Fibroblast of peridontal ligament (primary cell): Measurements from ENCODE around the gene TICRR.
A peak's percentile ranks its signal among the peaks of the same experiment; 100 is the strongest.

ENCODE experiments used
- DNase-seq: peaks from one replicate; pipeline ENCODE4 v3.0.0-alpha.2; 2010; ENCODE audit errors: extremely low read depth

Gene TICRR

DNA sequence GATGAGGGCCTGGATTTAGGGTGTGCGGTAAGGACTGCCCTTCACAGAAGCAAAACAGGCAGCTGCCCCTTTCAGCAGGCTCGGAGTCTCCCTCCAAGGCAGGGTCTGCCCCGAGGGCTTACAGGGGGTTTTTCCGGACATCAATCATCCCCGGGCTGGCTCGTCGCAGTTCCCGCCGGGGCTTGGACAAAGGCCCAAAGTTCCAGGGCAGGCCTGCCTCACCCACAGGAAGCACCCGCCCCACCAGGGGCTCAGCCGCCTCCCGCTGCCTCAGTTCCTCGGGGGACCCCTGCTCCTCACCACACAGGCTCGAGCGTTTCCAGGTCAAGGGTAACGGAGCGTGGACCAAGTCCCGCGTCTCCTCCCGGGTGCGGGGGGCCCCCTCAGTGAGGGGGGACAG is 53.0 kb downstream of the TICRR start:
- DNase-seq = no peak

DNA sequence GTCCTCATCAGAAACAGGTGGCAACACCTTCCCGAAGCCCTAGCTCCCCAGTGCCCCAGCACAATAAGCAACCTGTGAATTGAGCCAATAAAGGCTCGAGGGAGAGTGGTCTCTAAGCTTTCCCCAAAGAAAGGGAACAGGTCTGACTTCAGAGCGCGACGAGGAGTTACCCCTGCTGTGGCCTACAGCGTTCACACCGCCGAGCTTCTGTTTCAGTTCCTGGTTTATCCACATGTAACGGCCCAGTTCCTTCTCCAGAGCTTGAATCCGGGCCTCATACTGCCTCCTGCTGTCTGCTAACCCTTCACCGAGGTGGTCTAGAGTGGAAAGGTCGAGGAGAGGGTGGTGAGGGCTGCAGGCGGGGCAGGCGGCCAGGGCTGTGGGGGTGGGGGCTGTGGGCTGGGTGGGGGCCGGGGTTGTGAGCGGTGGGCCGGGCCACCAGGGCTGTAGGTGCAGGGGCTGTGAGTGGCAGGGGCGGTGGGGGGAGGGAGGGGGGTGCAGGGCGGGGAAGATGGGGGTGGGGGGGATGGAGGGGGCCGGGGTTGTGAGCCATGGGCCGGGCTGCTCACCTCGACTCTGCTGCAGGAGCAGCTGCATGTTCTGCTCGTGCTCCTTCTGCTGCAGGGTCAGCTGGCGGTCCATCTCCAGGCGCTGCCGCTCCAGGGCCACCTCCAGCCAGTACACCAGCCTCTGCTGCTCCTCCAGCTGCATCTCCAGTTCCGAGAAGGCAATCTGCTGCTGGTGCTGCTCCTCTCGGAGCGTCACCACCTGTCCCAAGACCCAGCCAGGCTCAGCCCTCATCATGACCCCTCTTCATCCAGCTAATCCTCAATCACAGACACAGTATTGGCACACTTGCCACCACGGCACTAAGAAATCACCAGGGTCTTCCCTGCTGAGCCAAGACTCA is 53.8 kb downstream of the TICRR start:
- DNase-seq = no peak

GRCh38 chr15:89629829-89630228 is 54.6 kb downstream of the TICRR start:
- DNase-seq = no peak

GRCh38 chr15:89630260-89630659 is 55.0 kb downstream of the TICRR start:
- no peak for DNase-seq

DNA sequence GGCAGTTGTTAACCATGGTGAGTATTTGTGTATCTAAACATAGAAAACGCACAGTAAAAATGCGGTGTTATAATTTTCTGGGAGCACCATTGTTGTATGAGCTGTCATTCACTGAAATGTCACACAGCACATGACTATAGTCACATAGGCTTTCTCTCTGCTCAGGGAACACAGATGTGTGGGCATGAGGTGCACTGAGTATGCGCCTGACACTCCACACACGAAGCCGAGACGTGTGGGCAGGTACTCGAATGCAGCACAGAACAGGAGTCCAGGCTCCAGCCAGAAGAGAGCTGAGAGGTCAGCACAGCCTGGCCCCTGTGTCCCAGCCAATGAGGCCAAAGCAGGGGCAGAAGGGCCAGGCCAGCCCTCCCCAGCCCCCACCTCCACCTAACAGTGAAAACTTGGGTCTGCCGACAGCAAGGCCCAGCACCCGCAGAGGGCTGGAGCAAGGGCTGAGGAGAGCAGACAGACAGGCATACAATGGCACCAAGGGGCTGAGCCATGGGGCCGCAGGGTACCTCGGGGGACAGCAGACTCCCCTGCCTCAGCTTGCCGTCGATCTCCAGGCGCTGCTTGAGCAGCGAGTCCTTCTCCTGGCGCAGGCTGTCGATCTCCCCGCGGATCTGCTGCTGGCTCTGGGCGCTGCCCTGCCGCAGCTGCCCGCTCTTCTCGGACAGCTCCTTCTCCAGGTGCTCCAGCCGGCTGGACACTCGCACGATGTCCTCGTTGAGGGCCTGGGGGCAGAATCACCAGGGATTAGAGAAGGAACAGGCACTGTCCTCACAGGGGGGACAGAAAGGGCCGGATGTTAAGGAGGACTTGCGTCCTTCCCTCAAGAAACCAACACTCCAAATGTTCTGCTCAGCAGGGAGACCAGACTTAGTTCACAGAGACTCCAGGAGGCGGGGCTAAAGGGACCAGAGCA is 56.0 kb downstream of the TICRR start:
- DNase-seq = no peak

DNA sequence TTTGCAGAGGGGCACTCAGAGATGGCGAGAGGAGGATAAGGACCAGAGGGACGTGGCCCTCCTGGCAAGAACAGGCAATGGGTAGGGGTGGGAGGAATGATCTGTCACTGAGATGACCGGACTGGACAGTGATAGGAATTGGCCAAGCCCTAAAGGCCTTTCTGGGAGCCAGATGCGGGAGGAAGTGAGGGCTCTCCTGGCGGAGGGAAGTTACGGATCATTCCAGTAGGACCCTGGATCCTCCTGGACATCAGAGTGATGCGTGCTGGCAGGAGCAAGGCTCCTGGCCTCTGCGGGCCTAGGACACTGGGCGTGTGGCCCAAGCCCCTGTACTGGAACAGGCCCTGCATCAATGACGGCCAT is 56.6 kb downstream of the TICRR start:
- DNase-seq = no peak

- no peak for DNase-seq
Observed at GRCh38 chr15:89632563-89633430, 57.5 kb downstream of the TICRR start.

- DNase-seq = no peak
Observed at GRCh38 chr15:89633585-89633984, 58.3 kb downstream of the TICRR start.

- DNase-seq = no peak
Observed at GRCh38 chr15:89640245-89640644, 65.0 kb downstream of the TICRR start.

GRCh38 chr15:89641053-89641452 is 65.8 kb downstream of the TICRR start:
- no peak for DNase-seq

DNA sequence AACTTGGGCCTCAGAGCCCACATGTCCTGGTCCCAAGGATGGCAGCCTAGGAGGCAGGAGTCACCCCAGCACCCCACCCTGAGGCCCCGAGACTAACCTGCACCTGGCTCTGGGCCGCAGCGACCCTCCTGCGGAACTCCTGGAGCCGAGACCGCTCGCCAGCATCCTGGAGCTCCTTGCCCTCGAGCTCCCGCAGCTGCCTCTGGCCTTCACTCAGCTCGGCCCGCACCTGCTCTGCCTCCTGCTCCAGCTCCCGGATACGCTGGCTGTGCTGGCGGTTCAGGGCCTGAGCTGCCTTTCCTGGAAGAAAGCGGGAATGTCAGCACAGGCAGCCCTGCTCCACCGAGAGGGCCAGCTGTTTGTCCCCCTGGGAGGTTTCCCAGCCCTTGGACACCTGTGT is 66.8 kb downstream of the TICRR start:
- DNase-seq = no peak

DNA sequence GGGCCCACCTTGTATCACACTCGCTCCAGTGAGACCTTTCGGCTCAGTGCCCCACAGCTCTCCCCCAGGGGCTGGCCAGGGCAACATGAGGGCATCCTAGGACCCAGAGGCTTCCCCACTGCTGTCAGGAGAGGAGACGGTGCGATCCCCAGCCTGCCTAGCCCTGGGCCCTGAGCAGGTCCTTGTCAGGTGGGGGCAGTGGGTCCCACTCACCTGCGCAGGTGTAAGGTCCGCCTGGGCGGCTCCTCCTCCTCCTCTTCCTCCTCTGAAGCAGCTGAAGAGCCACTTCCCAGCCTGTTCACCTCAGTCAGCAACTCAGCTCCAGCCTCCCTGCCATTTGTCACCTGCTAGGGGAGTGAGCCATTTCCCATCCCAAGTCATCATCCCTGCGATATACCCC is 70.4 kb downstream of the TICRR start:
- DNase-seq = no peak

GRCh38 chr15:89646416-89647141 is 71.3 kb downstream of the TICRR start:
- DNase-seq = no peak

DNA sequence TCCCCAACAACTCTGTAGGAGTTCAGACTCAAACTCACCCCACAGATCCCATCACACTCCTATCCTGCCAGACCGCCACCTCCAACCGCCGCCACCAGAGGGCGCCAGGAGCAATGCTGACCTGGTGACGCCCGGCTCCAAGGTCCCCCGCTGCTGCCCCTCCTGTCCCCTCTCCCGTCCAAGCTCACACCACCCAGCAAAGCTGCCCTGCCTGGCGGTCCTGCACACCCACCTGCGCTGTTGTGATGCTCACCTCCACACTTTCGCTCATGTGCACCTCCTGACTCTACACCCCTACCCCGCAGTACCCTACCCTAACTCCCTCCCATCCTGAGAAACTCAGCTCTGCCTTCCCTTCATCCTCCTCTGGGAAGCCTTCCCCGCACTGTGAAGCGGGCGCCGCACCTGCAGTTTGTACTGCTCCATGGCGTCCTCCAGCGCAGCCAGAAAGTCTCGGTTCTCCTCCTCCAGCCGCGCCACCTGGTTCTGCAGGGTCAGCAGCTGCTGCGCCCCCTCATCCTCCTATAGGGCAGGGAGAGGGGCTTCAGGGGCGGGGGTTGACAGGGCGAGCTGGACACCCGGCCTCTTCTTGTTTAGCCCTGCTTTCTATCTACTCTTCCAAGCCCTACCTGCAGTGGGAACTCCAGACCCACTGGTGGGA is 72.1 kb downstream of the TICRR start:
- DNase-seq = peak; percentile 48

DNA sequence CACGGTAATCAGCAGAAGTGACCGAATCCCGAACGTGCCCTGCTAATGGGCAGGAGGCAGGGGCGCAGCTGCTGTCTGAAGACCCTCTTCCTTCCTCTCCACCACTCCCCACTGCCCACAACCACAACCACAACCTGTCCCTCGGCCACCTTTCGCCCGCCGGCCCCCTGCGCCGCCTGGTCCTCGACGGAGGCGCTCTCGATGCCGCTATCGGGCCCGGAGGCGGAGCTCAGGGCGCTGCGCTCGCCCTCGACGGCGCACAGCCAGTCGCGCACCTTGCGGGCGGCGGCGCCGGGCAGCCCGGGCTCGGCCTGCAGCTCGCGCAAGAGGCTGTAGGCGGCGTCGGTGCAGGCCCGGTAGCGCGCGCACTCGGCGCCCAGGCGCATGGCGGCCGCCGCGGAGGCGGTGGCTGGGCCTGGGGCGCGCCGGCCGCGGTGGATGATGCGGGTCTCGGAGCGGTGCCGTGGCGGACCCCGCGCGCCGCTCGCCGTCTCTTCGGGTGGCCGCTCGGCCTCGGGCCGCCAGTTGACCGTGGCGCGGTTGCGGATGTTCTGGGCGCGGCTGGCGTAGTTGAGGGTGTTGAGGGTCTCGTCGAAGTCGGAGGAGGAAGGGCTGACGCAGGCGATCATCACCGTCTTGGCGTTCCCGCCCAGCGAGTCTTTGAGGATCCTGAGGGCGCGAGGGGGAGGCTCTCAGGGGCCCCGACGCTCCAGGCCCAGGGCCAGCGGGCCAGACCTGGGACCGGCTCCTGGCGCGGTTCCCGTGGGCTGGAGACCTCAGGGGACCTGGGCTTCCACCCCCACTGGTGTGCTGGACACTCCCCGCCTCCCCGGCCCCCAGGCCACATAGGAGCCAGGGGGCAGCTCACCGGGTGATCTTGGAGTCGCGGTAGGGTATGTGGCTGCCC is 73.1 kb downstream of the TICRR start:
- DNase-seq = no peak

GRCh38 chr15:89649013-89649625 is 73.8 kb downstream of the TICRR start:
- no peak for DNase-seq

DNA sequence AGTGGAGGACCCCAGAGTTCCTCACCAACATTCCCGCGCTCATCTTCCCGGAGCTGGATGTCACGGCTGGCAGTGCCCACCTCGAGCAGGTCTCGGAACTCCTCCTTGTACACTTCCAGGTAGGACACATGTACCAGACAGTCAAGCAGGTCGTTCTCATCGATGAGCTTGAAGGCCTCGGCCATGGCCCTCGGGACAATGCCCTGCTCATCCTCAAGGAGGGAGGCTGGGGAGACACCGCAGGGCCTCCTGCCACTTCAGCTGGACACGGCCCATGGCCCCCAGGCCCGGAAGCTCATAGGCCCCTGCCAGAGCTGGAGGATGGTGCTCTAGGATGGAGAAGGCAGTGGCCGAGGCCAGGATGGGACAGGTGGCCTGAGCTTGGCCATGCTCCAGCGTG is 74.4 kb downstream of the TICRR start:
- no peak for DNase-seq

DNA sequence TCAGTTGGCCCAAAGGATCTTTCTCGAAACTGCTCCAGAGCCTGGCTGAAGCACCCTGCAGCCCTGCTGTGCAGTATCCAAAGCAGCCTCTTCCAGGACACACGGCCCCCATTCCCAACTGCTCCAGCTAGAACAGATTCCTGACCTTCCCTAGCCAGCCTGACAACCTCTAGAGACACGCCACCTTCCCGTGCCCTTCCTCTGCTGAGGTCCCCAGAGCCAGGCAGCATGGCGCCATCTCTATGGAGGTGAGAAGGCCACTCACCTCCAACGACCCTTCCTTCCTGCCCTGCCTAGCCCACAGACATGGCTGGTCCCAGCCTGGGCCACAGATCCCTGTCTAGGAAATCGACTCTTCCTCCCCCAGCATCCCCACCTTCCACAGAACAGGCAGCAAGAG is 76.9 kb downstream of the TICRR start:
- DNase-seq = no peak

GRCh38 chr15:89652666-89653065 is 77.4 kb downstream of the TICRR start:
- DNase-seq = no peak
